Regular cardiac myocyte (primary cell): ENCODE measurements around the gene LEP. TPM values are rescaled to one million over a fixed set of nuclear protein-coding genes. Genes with fewer than 3 reads are reported as not detected.

ENCODE experiments used
- total RNA-seq: library from RNA; depleted of rRNA; stranded (reverse); fragments of >200 nt; gene quantifications from 2 replicates; pipeline ENCODE4 v1.2.3, GENCODE V29; 2014

The LEP gene
- total RNA-seq, result 8.2 TPM in 1 of 2 replicates, not detected in the other

DNA sequence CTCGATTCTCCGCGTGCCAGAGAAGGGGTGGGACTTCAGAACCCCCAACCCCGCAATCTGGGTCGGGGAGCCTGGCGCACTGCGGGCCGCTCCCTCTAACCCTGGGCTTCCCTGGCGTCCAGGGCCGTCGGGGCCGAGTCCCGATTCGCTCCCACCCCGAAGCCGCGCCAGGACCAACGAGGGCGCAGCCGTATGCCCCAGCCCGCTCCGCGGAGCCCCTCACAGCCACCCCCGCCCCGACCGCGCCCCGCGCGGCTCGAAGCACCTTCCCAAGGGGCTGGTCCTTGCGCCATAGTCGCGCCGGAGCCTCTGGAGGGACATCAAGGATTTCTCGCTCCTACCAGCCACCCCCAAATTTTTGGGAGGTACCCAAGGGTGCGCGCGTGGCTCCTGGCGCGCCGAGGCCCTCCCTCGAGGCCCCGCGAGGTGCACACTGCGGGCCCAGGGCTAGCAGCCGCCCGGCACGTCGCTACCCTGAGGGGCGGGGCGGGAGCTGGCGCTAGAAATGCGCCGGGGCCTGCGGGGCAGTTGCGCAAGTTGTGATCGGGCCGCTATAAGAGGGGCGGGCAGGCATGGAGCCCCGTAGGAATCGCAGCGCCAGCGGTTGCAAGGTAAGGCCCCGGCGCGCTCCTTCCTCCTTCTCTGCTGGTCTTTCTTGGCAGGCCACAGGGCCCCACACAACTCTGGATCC is at the start of gene LEP:
TSS of gene LEP (plus strand) at position 583 of the 691 bp plus-strand sequence. CDS start 10,741 bp downstream, outside the sequence.

Other genes starting within 250 kb of the LEP start
- 0.19 TPM in 1 of 2 replicates, not detected in the other for gene LRRC4, start 209.8 kb upstream of the LEP start, total RNA-seq
- 14.1 and 24.5 TPM in 2 replicates for gene RBM28, start 102.6 kb downstream of the LEP start, total RNA-seq
- under 0.01 TPM in 1 of 2 replicates, not detected in the other for gene PRRT4, start 120.4 kb downstream of the LEP start, total RNA-seq
- gene IMPDH1, start 168.7 kb downstream of the LEP start, total RNA-seq, result 42.6 and 75.2 TPM in 2 replicates
- 24.9 and 224 TPM in 2 replicates for gene HILPDA, start 214.6 kb downstream of the LEP start, total RNA-seq
- 33.8 and 47.4 TPM in 2 replicates for gene METTL2B, start 235.5 kb downstream of the LEP start, total RNA-seq